Sigmoid colon (tissue), 7 donors: ENCODE data around the gene YLPM1. TPM values are rescaled to one million over a fixed set of nuclear protein-coding genes. Genes with fewer than 3 reads are reported as not detected.

Source experiments
- DNase-seq: peaks from one replicate; pipeline ENCODE4 v3.0.0-alpha.2; 2019
- H3K27ac ChIP-seq, 4 donors: fragments of 200-600 bp; sonication (generic); one replicate each; pipeline ENCODE4 v1.5.1; 2016 to 2019; ENCODE audit warnings: mild to moderate bottlenecking in 1 of 4
- H3K27me3 ChIP-seq, 3 donors: fragments of 200-600 bp; sonication (generic); one replicate each; pipeline ENCODE4 v1.5.1; 2019; ENCODE audit warnings: mild to moderate bottlenecking in 1 of 3
- H3K36me3 ChIP-seq, 4 donors: fragments of 200-600 bp; sonication (generic); one replicate each; pipeline ENCODE4 v1.5.1; 2016 to 2019
- H3K4me1 ChIP-seq, 4 donors: fragments of 200-600 bp; sonication (generic); one replicate each; pipeline ENCODE4 v1.5.1; 2017 to 2019
- H3K4me3 ChIP-seq, 4 donors: fragments of 200-600 bp; sonication (generic); one replicate each; pipeline ENCODE4 v1.5.1; 2017 to 2019; ENCODE audit warnings: mild to moderate bottlenecking in 2 of 4, moderate library complexity in 1 of 4
- H3K9me3 ChIP-seq, 4 donors: fragments of 200-600 bp in 3 of 4; sonication (generic) in 3 of 4; one replicate each; pipeline versions ENCODE4 v1.5.1 to v1.6.1; 2013 to 2019
- EP300 ChIP-seq, 4 donors: sonication (generic); formaldehyde crosslinking; IDR thresholded peaks; one replicate each; pipeline ENCODE4 v1.6.1; 2017; ENCODE audit warnings: antibody characterized with exemption in 4 of 4
- POLR2A ChIP-seq, 2 donors: fragments of 450-650 bp; IDR thresholded peaks; one replicate each; pipeline ENCODE4 v1.6.1; 2016; ENCODE audit warnings: antibody characterized with exemption in 2 of 2, mild to moderate bottlenecking in 2 of 2, moderate library complexity in 2 of 2
- POLR2AphosphoS5 ChIP-seq, 4 donors: sonication (generic); formaldehyde crosslinking; IDR thresholded peaks; one replicate each; pipeline ENCODE4 v1.6.1; 2017; ENCODE audit warnings: antibody characterized with exemption in 4 of 4
- WGBS, 2 donors: extraction: QIAGEN DNeasy Blood & Tissue Kit; methylation state at CpG; one replicate each; pipeline ENCODE4 v1.1.7; 2013; 5-methylcytosine and 5-hydroxymethylcytosine counted together
- intact Hi-C: fragments of 100-400 bp; cut with DNase I; formaldehyde crosslinking; loops from one replicate; pipeline ENCODE4 v1.15.1; 2023
- polyA plus RNA-seq, 3 donors: library from polyadenylated mRNA; stranded (reverse); fragments of 200-250 nt; gene quantifications; one replicate each; pipeline ENCODE4 v1.2.3, GENCODE V29; 2013
- total RNA-seq, 4 donors: library from RNA; depleted of rRNA; stranded (reverse); fragments of >200 nt; gene quantifications; one replicate each; pipeline ENCODE4 v1.1.0, GENCODE V29; 2016
- TF ChIP-seq, protein P1 (sequence below), 4 experiments: fragments of 450-650 bp in 3 of 4; fragments of 200-600 bp in 1 of 4; IDR thresholded peaks; one replicate each; pipeline ENCODE4 v1.5.1; 2016 to 2019; ENCODE audit warnings: antibody characterized with exemption in 4 of 4, mild to moderate bottlenecking in 3 of 4, moderate library complexity in 2 of 4
- donor health status: healthy with polysubstance abuse.
- donor health status: Bipolar disorder and iron deficiency.
- donor health status: healthy.

YLPM1 gene
- total and polyA plus RNA-seq, 7 donors, result 7.2 to 58.7 (median 40.3) TPM

DNA sequence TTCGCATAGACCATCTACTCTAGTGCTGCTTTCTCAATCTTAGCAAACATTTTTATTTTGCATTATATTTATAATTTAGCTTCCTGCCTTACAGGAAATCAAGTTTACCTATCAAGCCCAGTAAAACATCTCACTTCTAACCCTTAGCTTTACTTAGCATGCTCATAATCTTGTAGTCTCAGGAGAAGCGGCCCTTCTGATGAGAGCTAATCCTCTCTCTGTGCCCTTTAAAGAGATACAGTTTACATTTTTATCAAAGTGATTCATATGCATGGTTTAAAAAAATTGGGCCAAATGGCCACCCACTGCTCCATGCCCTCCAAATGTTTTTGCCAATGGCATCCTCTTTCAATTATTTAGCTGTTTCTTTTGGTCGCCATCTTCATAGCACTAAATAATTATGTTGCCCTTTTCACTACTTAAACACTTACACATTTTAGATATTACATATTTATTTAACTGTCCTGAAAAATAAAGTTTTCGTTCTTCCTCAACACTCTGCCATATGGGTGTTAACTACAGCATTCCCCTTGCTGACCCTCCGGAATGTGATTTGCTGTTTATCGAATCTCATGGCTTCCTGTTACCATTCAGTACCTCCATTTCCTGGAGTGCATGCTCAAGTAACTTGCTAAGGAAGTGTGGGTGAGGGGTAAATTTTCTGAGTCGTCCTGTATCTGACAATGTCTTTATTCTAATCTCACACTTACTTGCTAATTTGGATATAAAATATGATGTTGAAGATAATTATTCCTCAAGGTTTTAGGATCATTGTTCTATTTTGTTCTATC lies 29.3 kb downstream of the YLPM1 start:
- intact Hi-C loops, result no loop called here
- peaks cover 0 to 26% (median 21%) of the 10 kb centered on the region in 4 donors for H3K4me1 ChIP-seq
- no peaks in the 10 kb centered on the region for H3K9me3 ChIP-seq
- TF ChIP-seq EP300 (IDR thresholded peaks at IDR 0.05) (no peak), POLR2AphosphoS5 (IDR thresholded peaks at IDR 0.05) (no peak), POLR2A (IDR thresholded peaks at IDR 0.05) (no peak)
- TF ChIP-seq, protein P1, sequence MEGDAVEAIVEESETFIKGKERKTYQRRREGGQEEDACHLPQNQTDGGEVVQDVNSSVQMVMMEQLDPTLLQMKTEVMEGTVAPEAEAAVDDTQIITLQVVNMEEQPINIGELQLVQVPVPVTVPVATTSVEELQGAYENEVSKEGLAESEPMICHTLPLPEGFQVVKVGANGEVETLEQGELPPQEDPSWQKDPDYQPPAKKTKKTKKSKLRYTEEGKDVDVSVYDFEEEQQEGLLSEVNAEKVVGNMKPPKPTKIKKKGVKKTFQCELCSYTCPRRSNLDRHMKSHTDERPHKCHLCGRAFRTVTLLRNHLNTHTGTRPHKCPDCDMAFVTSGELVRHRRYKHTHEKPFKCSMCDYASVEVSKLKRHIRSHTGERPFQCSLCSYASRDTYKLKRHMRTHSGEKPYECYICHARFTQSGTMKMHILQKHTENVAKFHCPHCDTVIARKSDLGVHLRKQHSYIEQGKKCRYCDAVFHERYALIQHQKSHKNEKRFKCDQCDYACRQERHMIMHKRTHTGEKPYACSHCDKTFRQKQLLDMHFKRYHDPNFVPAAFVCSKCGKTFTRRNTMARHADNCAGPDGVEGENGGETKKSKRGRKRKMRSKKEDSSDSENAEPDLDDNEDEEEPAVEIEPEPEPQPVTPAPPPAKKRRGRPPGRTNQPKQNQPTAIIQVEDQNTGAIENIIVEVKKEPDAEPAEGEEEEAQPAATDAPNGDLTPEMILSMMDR (IDR thresholded peaks at IDR 0.05), result no peak
- H3K4me3 ChIP-seq, result no peak overlapping the region
- 55 to 78% methylated on average over 7 of the region's 7 CpGs for WGBS, 2 donors
- H3K36me3 ChIP-seq, result peaks cover 0 to 15% (median under 1%) of the 10 kb centered on the region in 4 donors
- H3K27me3 ChIP-seq, result no peaks in the 10 kb centered on the region
- DNase-seq, result no peak
- peak overlapping the region in 1 of 4 donors; percentile 0 for H3K27ac ChIP-seq

- intact Hi-C loops, result no loop called here
- no peak overlapping the region for H3K4me3 ChIP-seq
- 62 to 75% methylated on average over 3 of the region's 3 CpGs for WGBS, 2 donors
- TF ChIP-seq EP300 (IDR thresholded peaks at IDR 0.05), result no peak
- TF ChIP-seq, protein P1 (IDR thresholded peaks at IDR 0.05), result no peak
- TF ChIP-seq POLR2AphosphoS5 (IDR thresholded peaks at IDR 0.05), result no peak
- no peak for TF ChIP-seq POLR2A (IDR thresholded peaks at IDR 0.05)
- peaks cover 5 to 18% (median 8%) of the 10 kb centered on the region in 4 donors for H3K36me3 ChIP-seq
- peaks cover 0 to 26% (median 21%) of the 10 kb centered on the region in 4 donors for H3K4me1 ChIP-seq
- no peaks in the 10 kb centered on the region for H3K27me3 ChIP-seq
- DNase-seq, result no peak
- H3K27ac ChIP-seq, result peak overlapping the region in 2 of 4 donors; percentile 0 to 11
- no peaks in the 10 kb centered on the region for H3K9me3 ChIP-seq
Measured at GRCh38 chr14:74793506-74794155, 30.5 kb downstream of the YLPM1 start.

GRCh38 chr14:74794947-74795346 lies 31.8 kb downstream of the YLPM1 start:
- DNase-seq, result no peak
- Histone ChIP-seq H3K4me1 (peaks cover 0 to 26% (median 21%) of the 10 kb centered on the region in 4 donors), H3K9me3 (no peaks in the 10 kb centered on the region), H3K4me3 (no peak overlapping the region), H3K27ac (no peak overlapping the region), H3K36me3 (peaks cover 5 to 30% (median 11%) of the 10 kb centered on the region in 4 donors), H3K27me3 (no peaks in the 10 kb centered on the region)
- WGBS, 2 donors, result 95 to 98% methylated on average over 2 of the region's 2 CpGs
- no peak for TF ChIP-seq POLR2AphosphoS5 (IDR thresholded peaks at IDR 0.05)
- TF ChIP-seq, protein P1 (IDR thresholded peaks at IDR 0.05), result no peak
- no peak for TF ChIP-seq EP300 (IDR thresholded peaks at IDR 0.05)
- no peak for TF ChIP-seq POLR2A (IDR thresholded peaks at IDR 0.05)
- intact Hi-C loops, result no loop called here

DNA sequence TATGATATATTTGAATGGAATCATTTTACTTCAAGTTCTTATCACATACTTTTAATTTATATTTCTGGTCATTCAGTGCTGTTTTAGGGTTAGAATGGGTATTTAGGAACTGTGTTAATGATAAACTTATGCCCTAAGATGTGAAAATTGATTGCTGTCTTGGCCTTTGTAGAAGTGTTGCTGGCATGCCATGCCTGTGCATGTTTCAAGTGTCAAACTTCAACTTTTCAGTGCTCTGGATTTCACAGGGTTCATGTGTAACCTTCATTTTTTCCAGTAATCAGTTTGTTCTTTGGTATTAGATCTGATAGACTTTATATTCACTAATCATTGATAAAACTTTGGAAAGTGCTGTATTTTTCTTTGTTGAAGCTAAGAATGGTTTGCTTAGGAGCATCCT lies 36.6 kb downstream of the YLPM1 start:
- no peak for TF ChIP-seq POLR2A (IDR thresholded peaks at IDR 0.05)
- TF ChIP-seq, protein P1 (IDR thresholded peaks at IDR 0.05), result no peak
- TF ChIP-seq EP300 (IDR thresholded peaks at IDR 0.05), result no peak
- TF ChIP-seq POLR2AphosphoS5 (IDR thresholded peaks at IDR 0.05), result no peak
- Histone ChIP-seq H3K4me3 (no peak overlapping the region), H3K36me3 (peaks cover 5 to 51% (median 22%) of the 10 kb centered on the region in 4 donors), H3K4me1 (no peaks in the 10 kb centered on the region), H3K27ac (no peak overlapping the region), H3K27me3 (no peaks in the 10 kb centered on the region), H3K9me3 (no peaks in the 10 kb centered on the region)
- DNase-seq, result no peak
- intact Hi-C loops, result no loop called here
